Measurements from ENCODE around the gene PSTPIP1. TPM values are rescaled to one million over a fixed set of nuclear protein-coding genes. Genes with fewer than 3 reads are reported as not detected.

PSTPIP1 gene
- total RNA-seq, 1 donor from 2014 or later: not detected

GRCh38 chr15:77058468-77058867, 63.5 kb downstream of the PSTPIP1 start:
- H3K4me3 Mint-ChIP-seq (ENCODE audit: unreplicated experiment): no peak overlapping the region

DNA sequence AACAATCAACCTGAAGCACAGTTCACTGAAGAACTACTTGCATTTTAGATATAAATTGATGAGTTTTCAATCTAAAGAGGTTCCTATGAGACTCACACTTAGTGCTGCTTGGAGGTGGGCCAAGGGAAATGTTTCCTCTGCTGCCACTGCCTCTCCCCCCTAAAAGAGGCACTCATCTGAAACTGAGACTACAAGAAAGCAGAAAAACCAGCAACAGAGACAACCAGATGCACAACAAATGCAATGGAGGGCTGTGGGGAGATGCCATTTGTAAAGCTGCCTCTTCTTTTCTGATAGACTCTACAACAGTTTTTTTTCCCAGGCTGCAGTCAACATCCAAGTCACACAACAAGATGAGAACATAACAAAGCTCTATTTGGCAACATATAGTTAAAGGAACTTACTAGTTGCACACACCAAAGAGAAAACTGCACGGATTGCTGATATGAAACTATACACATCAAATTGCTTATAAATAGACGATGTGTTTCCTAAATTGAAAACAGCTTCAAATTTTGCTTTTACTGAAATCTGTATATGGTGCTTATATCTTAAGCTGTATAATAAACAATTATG, 64.9 kb downstream of the PSTPIP1 start:
- Histone ChIP-seq H3K27me3 (ENCODE audit: insufficient read depth, low read length) (no peaks in the 10 kb centered on the region), H3K4me1 (ENCODE audit: insufficient read depth, low read length) (peaks cover 18% of the 10 kb centered on the region), H3K9me3 (ENCODE audit: insufficient read depth, low read depth, low read length) (no peaks in the 10 kb centered on the region), H3K4me3 (ENCODE audit: insufficient read depth, low read depth, low read length) (no peak overlapping the region), H3K4me2 (ENCODE audit: low read length) (peak overlapping the region; percentile 19), H3K36me3 (ENCODE audit: insufficient read depth, low read length) (no peaks in the 10 kb centered on the region), H3K79me2 (ENCODE audit: insufficient read depth, low read length) (peaks cover 82% of the 10 kb centered on the region), H4K20me1 (ENCODE audit: insufficient read depth, low read length) (peaks cover 76% of the 10 kb centered on the region), H2AFZ (ENCODE audit: low read depth, low read length) (no peak overlapping the region), H3K9ac (ENCODE audit: low read length) (no peak overlapping the region), H3K27ac (ENCODE audit: low read depth, low read length) (no peak overlapping the region)
- H3K4me1 Mint-ChIP-seq (ENCODE audit: low read depth, unreplicated experiment): peaks cover 42% of the 10 kb centered on the region
- no peaks in the 10 kb centered on the region for H3K27me3 Mint-ChIP-seq (ENCODE audit: low read depth, unreplicated experiment)
- DNase-seq (ENCODE audit: low read depth): no peak
- H3K4me3 Mint-ChIP-seq (ENCODE audit: unreplicated experiment): no peak overlapping the region
- TF ChIP-seq EZH2 (IDR thresholded peaks at IDR 0.05; ENCODE audit: insufficient read depth, low read length): no peak
- TF ChIP-seq, protein P1, sequence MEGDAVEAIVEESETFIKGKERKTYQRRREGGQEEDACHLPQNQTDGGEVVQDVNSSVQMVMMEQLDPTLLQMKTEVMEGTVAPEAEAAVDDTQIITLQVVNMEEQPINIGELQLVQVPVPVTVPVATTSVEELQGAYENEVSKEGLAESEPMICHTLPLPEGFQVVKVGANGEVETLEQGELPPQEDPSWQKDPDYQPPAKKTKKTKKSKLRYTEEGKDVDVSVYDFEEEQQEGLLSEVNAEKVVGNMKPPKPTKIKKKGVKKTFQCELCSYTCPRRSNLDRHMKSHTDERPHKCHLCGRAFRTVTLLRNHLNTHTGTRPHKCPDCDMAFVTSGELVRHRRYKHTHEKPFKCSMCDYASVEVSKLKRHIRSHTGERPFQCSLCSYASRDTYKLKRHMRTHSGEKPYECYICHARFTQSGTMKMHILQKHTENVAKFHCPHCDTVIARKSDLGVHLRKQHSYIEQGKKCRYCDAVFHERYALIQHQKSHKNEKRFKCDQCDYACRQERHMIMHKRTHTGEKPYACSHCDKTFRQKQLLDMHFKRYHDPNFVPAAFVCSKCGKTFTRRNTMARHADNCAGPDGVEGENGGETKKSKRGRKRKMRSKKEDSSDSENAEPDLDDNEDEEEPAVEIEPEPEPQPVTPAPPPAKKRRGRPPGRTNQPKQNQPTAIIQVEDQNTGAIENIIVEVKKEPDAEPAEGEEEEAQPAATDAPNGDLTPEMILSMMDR (IDR thresholded peaks at IDR 0.05; ENCODE audit: insufficient read depth, low read depth, low read length): no peak
- no peak overlapping the region for H3K27ac Mint-ChIP-seq (ENCODE audit: unreplicated experiment)
- no peaks in the 10 kb centered on the region for H3K36me3 Mint-ChIP-seq (ENCODE audit: low read depth, unreplicated experiment)
- no peak for FAIRE-seq
- no peaks in the 10 kb centered on the region for H3K9me3 Mint-ChIP-seq (ENCODE audit: unreplicated experiment)

More at GRCh38 chr15:77058468-77058867, 63.5 kb downstream of the PSTPIP1 start:
- TF ChIP-seq EZH2 (IDR thresholded peaks at IDR 0.05; ENCODE audit: insufficient read depth, low read length): no peak
- TF ChIP-seq, protein P1 (IDR thresholded peaks at IDR 0.05; ENCODE audit: insufficient read depth, low read depth, low read length): no peak
- Histone ChIP-seq H3K9me3 (ENCODE audit: insufficient read depth, low read depth, low read length) (no peaks in the 10 kb centered on the region), H3K9ac (ENCODE audit: low read length) (no peak overlapping the region), H3K4me3 (ENCODE audit: insufficient read depth, low read depth, low read length) (no peak overlapping the region), H3K27ac (ENCODE audit: low read depth, low read length) (no peak overlapping the region), H4K20me1 (ENCODE audit: insufficient read depth, low read length) (peaks cover 75% of the 10 kb centered on the region), H2AFZ (ENCODE audit: low read depth, low read length) (no peak overlapping the region), H3K79me2 (ENCODE audit: insufficient read depth, low read length) (peaks cover 82% of the 10 kb centered on the region), H3K4me1 (ENCODE audit: insufficient read depth, low read length) (peaks cover 11% of the 10 kb centered on the region), H3K36me3 (ENCODE audit: insufficient read depth, low read length) (no peaks in the 10 kb centered on the region), H3K27me3 (ENCODE audit: insufficient read depth, low read length) (no peaks in the 10 kb centered on the region), H3K4me2 (ENCODE audit: low read length) (no peak overlapping the region)
- H3K36me3 Mint-ChIP-seq (ENCODE audit: low read depth, unreplicated experiment): peaks cover 5% of the 10 kb centered on the region
- no peaks in the 10 kb centered on the region for H3K27me3 Mint-ChIP-seq (ENCODE audit: low read depth, unreplicated experiment)
- H3K4me1 Mint-ChIP-seq (ENCODE audit: low read depth, unreplicated experiment): peaks cover 38% of the 10 kb centered on the region
- H3K9me3 Mint-ChIP-seq (ENCODE audit: unreplicated experiment): no peaks in the 10 kb centered on the region
- no peak overlapping the region for H3K27ac Mint-ChIP-seq (ENCODE audit: unreplicated experiment)
- FAIRE-seq (no peak), DNase-seq (ENCODE audit: low read depth) (no peak)

- H3K9me3 Mint-ChIP-seq (ENCODE audit: unreplicated experiment): no peaks in the 10 kb centered on the region
- no peak overlapping the region for H3K4me2 ChIP-seq (ENCODE audit: low read length)
- H3K4me3 ChIP-seq (ENCODE audit: insufficient read depth, low read depth, low read length): no peak overlapping the region
- no peak overlapping the region for H2AFZ ChIP-seq (ENCODE audit: low read depth, low read length)
- no peaks in the 10 kb centered on the region for H3K27me3 ChIP-seq (ENCODE audit: insufficient read depth, low read length)
- TF ChIP-seq EZH2 (IDR thresholded peaks at IDR 0.05; ENCODE audit: insufficient read depth, low read length): no peak
- TF ChIP-seq, protein P1 (IDR thresholded peaks at IDR 0.05; ENCODE audit: insufficient read depth, low read depth, low read length): no peak
- no peaks in the 10 kb centered on the region for H3K27me3 Mint-ChIP-seq (ENCODE audit: low read depth, unreplicated experiment)
- peaks cover 44% of the 10 kb centered on the region for H3K4me1 Mint-ChIP-seq (ENCODE audit: low read depth, unreplicated experiment)
- H3K4me3 Mint-ChIP-seq (ENCODE audit: unreplicated experiment): no peak overlapping the region
- peaks cover 21% of the 10 kb centered on the region for H3K4me1 ChIP-seq (ENCODE audit: insufficient read depth, low read length)
- no peaks in the 10 kb centered on the region for H3K9me3 ChIP-seq (ENCODE audit: insufficient read depth, low read depth, low read length)
- H3K36me3 ChIP-seq (ENCODE audit: insufficient read depth, low read length): no peaks in the 10 kb centered on the region
- peaks cover 74% of the 10 kb centered on the region for H4K20me1 ChIP-seq (ENCODE audit: insufficient read depth, low read length)
- H3K27ac ChIP-seq (ENCODE audit: low read depth, low read length): no peak overlapping the region
- H3K9ac ChIP-seq (ENCODE audit: low read length): no peak overlapping the region
- H3K36me3 Mint-ChIP-seq (ENCODE audit: low read depth, unreplicated experiment): no peaks in the 10 kb centered on the region
- DNase-seq (ENCODE audit: low read depth) (peak; percentile 42), FAIRE-seq (no peak)
- peaks cover 81% of the 10 kb centered on the region for H3K79me2 ChIP-seq (ENCODE audit: insufficient read depth, low read length)
- H3K27ac Mint-ChIP-seq (ENCODE audit: unreplicated experiment): no peak overlapping the region
These were observed 65.6 kb downstream of the PSTPIP1 start for GRCh38 chr15:77060546-77060945.
